ENCODE results near the gene OR52L1. TPM values are rescaled to one million over a fixed set of nuclear protein-coding genes. Genes with fewer than 3 reads are reported as not detected.
"Not testable (repeated sequence)": the region's sequence is repeated elsewhere in the genome, so short reads cannot be mapped to it uniquely, and the experiment has no call there.

Gene OR52L1
- not detected for polyA plus RNA-seq (ENCODE audit: insufficient read length in 3 of 3)

DNA sequence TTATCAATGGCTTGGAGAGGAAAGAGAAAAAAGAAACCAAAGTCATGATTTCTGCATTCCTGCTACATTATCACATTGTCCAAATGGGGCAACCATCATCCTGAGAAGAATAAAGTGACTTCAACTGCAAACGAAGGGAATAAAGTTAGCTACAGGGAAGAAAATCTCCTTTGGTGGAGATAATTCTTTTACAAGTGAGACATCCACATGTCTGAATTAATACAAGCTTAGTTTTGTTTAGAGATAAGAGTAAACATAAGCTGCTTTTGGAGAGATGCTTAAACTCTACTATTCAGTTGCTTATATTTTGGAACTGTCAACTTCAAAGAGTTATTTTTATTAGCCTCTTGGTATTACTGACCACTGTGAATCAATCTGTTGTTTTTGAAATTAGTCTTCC, at the start of gene OR52L1:
OR52L1 (minus strand) TSS at position 101 of the 400 bp plus-strand sequence; CDS start at position 46, 55 bp downstream.
- DNase-seq (ENCODE audit: low read depth in 3 of 3, low spot score in 2 of 3), result no peak

DNA sequence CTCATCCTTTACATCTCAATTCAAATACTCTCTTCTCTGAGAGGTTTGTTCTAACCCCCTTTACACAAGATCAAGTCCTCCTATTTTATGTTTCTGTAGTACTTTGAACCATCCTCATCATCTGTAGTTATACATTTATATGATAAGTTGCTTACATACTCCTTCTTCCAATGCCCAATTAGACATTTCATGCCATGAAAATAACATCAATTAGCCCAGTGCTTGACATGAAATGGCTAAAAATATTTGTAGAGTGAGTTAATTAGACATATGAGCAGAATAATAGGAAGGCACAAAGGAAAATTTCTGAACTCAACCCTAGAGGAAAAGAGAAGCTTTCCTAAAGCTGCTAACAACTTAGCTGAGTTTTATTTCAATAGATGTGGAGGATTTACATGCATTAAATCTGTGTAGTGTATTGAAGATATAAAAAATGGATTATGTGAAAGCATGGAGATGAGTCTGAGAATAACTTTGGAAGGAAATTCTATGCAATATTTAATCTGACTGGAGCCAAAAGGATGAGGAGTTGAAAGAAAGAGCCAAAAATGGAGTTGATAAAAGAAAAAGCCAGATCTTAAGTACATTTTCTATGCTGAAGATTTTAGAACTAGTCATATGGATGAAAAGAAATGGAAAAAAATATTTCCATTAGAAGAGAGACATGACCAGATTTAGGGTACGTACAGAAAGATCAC, 44.1 kb upstream of the OR52L1 start, which contains the start of gene OR56A1:
OR56A1 (minus strand) TSS at position 51 of the 698 bp plus-strand sequence. CDS start 3,066 bp downstream, outside the sequence.
- DNase-seq (ENCODE audit: low read depth in 3 of 3, low spot score in 2 of 3), result no peak

DNA sequence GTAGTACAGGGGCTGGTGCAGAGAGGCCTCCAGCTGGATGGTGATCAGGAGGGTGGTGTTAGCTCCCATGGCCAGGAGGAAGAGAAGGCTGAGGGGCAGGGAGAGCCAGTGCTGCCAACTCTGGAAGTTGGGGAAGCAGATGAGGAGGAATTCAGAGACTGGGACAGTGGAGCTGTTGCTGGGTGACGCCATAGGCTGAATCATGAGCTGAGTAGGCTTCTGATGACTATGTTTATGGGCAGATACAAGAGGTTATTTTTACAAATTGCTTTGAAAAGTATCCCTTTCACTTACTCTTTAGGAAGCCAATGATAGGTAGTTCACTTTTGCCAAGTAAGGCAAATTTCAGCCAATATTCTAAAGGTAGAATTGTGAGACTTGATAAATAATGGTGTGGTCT, 40.7 kb upstream of the OR52L1 start:
- no peak for DNase-seq (ENCODE audit: low read depth in 3 of 3, low spot score in 2 of 3)

DNA sequence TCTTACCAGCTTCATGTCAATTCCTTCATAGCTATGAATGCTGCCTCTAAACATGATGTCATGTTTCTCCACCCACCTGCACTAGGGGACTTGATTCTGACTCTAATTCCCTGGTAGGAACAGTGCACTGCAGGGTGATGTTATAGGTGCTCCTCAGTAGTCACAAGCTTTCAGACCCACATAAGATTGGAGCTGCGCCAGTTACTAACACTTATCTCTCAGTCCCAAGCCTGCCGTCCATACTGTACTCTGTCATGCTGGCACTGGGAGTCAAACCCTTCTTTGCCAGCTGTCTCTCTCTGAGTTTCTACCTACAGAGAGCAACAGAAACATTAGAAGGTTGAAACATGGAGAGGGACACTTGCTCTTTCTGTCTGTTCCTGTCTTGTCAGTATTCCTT, 38.3 kb upstream of the OR52L1 start:
- DNase-seq (ENCODE audit: low read depth in 3 of 3, low spot score in 2 of 3), result no peak

DNA sequence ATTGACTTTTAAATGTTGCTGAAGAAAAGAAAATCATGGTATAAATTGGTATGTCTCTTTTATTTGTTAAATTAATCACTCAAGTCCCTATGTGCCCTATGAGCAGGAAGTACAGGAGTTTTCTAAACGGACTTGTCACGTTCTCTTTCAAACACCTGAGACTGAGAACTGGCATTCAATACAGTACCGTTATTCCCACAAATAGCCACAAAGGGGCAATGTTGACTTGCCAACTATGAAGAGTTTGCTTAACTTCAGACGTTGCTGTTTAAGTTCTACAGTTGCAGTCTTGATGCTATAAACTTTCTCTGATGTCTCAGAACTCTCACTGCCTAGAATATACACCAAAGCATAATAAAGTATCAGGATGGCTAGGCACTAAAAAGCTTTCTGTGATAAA, 36.2 kb upstream of the OR52L1 start:
- DNase-seq (ENCODE audit: low read depth in 3 of 3, low spot score in 2 of 3), result peak; percentile 6 to 19 (median 12)

DNA sequence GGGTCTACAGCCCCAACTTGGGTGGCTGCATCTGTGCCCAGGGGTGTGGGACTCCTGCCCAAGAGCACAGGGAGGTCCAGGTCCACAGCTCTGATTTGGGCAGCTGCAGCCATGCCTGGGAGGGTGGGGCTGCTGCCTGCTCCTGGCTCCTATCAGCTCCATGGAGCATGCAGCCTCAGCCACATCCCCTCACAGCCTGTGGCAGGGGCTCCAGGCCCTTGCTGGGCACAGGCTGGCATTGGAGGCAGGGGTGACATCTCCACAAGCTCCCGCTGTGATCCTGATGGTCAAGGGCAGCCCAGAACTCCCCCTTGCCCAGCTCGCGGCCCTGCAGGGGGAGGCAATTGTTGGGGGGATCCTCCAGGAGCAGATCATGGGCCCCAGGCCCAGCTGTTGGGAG, 26.3 kb upstream of the OR52L1 start:
- no peak for DNase-seq (ENCODE audit: low read depth in 3 of 3, low spot score in 2 of 3)

DNA sequence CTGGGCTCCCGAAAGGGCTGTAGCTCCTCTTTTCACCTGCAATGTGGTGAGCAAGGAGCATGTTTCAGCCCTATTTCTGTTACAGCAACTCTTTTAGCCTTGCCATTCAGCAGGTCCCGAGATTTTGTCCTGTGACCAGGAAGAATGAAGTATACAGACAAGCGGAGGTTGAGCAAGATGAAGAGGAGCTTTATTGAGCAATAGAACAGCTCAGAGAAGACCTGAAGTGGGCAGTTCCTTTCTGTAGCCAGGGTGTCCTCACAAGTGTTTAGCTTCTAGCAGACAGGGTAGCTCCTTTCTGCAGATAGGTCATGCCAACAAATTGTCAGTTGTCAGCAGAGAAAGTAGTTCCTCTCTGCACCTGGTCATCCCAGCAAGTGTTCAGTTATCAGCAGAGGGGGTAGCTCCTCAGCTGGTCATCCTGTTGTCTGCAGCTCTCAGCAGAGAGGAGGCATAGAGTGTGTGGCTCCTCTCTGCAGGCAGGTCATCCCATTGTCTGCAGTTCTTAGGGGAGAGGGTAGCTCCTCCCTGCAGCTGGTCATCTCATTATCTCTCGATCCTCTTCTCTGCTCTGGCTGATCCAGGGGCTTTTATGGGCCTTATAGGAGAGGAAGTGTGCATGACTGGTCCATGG, 25.4 kb upstream of the OR52L1 start:
- DNase-seq (ENCODE audit: low read depth in 3 of 3, low spot score in 2 of 3), result no peak

DNA sequence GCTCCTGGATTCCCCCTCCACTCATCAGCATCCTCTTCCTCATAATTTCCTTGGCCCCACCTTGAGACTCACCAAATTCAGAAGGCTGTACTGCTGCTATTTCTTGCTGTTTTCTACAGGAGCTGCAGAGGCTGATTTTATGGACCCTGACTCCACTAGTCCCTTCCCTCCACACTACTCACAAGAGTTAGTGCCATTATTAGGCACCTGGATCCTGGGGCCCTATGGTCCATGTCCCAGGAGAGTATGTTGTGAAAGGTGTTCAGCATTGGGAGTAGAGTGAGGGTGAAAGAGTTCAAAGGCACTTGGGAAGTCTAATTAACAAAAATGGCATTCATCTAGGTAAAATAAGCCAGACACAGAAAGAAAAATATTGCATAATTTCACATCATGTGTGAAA, 20.1 kb upstream of the OR52L1 start, which contains the start of gene OR56A4:
OR56A4 (minus strand) TSS at position 101 of the 400 bp plus-strand sequence. CDS start 3,954 bp downstream, outside the sequence.
- no peak for DNase-seq (ENCODE audit: low read depth in 3 of 3, low spot score in 2 of 3)

DNA sequence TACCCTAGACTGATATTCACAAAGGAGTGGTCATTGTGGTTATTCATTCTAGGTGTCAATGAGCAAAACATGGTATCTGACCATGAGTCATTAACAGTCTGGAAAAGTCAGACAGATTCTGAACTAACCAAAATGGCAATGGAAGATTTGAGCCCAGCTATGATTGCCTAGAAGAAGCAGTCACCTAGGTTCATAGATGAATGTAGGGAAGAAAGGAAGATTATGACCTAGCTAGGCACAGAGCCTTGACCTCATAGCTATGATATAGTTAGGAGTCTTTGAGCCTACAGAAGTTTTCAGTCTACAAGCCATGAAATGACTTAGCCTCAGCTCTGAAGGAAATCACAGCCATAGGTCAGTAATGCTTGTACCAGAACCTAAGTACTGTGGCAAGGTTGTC, 19.6 kb upstream of the OR52L1 start:
- no peak for DNase-seq (ENCODE audit: low read depth in 3 of 3, low spot score in 2 of 3)

DNA sequence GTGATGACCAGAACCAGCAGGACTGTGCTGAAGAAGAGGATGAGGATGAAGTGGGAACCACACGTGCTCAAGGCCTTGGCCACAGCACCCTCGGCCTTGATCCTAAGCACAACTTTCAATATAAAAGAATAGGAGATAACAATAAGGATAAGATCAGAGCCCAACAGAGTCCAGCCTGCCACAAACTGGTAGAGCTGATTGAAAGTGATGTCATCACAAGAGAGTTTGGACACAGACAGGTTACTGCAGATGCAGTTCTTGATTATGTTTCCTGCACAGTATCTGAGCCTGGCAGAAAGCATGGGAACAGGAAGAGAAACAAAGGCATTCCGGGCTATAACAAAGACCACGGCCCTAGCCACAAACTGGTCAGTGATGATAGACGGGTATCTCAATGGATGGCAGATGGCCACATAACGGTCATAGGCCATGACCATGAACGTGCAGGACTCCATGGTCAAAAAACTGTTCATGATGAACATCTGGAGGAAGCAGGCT, 15.5 kb upstream of the OR52L1 start:
- DNase-seq (ENCODE audit: low read depth in 3 of 3, low spot score in 2 of 3), result no peak

DNA sequence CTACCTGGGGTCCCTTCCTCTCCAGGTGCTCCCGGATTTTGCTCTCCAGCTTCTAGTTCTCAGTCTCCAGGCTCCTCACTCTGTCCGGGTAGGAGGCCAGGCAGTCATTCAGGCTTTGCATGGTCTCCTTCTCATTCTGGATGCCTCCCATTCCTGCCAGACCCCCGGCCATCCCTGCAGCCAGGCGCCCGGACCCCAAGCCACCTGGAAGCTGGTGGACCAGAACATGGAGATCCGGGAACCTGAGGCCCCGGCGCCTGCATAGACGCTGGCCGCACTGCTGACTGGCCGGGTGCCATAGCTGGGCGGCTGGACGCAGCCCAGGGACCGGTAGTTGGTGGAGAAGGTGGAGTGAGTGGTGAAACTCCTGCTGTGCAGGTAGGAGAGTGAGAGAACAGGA, 8.0 kb upstream of the OR52L1 start:
- no peak for DNase-seq (ENCODE audit: low read depth in 3 of 3, low spot score in 2 of 3)

DNA sequence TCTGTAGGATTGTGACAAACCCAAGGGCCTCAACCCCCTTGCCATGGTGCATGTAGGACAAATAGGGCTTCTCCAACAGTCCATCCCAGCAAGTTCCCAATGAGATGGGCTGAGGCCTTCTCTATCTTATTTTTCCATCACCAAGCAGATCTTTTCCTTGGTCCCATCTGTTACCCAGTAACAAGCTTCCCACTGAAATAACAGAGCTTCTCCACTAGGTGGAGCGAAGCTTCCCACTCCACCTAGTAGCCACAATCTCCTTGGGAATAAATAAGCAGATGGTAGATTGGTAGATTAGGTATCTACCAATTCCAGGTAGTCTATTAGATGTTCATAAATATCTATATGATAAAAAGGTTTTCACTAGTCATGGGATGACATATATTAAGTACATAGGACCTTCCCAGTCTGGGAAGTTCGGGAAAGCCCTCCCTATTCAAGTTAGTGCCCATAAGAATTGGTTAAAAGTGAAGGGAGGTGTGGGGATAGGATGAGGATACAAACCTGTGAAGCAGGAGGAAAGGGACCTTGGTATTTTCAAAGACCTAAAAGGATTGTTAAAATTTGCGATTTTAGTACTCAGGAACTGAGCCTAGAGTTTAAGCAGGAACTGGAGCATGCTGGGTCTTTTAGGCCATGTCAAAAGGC, 5.9 kb upstream of the OR52L1 start:
- no peak for DNase-seq (ENCODE audit: low read depth in 3 of 3, low spot score in 2 of 3)

DNA sequence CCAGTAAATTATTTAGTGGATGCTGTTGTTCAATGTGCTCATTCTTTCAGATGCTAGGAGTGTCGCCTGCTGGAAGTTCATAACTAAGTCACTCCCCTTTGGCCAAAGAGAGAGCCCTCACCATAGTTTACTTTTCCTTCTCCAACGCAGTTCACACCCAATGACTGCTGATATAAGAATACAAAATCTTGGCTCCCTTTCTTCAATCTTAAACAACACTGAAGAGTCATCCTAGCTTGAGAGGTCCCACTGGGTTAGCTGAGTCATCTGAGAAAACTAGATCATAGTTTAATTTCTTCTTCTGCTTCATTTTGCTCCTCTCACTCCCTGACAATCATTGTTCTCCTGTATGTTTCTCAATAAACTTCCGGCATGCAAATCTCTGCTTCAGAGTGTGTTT, 5.4 kb upstream of the OR52L1 start:
- no peak for DNase-seq (ENCODE audit: low read depth in 3 of 3, low spot score in 2 of 3)

DNA sequence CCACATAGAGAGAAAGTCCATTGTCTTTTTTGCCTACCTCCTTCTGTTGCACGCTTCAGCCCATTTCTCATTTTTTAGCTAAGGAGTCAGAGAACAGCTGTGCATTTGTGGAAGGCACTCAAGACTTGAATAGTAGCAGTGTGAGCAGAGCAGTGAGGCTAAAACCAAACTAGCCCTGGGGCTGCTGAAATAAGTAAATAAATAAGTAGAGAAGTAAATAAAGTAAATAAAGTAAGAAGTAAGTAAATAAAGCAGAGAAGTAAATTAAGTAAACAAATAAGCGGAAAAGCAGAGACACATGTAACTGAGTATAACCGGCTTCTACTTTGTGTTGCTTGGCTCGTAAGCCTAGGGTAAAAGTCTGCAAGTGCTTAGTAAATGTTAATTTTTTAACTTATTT, 2.4 kb upstream of the OR52L1 start:
- no peak for DNase-seq (ENCODE audit: low read depth in 3 of 3, low spot score in 2 of 3)

DNA sequence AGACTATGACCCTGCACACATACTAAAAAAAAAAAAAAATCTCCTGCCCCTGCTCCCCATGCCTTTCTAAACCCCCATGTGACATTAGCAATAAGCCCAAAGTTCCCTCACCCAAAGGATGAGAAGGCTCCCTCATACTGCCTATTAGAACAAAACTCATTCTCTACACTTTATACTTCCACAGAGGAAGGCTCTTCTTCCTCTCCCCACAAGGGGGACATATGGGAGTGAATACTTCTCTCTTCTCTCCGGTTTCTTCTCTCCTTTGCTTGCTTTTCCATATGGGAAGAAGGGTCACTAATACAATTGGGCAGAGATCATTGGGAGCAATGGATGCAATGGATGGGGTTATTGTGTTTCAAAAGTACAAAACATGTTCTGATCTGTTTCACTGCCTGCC, 3.3 kb downstream of the OR52L1 start:
- no peak for DNase-seq (ENCODE audit: low read depth in 3 of 3, low spot score in 2 of 3)

DNA sequence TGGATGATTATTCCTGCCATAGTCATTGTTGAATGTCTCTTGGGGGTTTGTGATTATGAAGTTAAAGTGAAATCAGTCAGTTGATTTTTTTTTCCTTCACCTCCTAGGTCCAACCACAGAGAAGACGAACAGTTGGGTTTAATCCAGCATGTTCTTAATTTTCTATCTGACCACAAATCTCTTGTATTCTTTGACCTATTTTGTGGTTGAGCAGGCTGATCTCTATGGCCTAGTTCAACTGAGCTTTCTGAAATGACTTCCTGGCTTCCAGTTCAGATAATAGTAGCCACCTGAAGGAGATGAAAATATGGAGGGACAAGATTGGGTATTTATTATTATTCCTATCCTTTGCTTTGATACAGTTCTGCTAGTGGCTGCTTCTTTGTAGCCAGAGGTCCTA, 13.3 kb downstream of the OR52L1 start:
- no peak for DNase-seq (ENCODE audit: low read depth in 3 of 3, low spot score in 2 of 3)

DNA sequence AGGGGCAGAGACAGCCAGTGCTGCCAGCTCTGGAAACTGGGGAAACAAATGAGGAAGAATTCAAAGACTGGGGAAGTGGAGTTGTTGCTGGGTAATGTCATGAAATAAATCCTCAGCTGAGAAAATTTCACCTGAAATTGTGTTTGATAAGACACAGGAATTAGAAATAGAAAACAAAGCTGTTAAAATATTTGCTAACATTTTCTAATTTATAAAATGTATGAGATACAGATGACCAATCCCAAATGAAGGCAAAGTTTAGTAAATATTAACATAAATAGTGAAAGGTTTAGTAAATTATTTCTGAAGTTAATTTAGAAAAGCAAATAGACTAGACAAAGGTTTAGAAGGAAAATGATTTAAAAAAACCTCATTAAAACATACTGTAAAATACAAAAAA, 18.4 kb downstream of the OR52L1 start, which contains the start of gene OR56A5:
OR56A5 (minus strand) TSS at position 101 of the 400 bp plus-strand sequence; CDS start at position 101, 0 bp downstream.
- no peak for DNase-seq (ENCODE audit: low read depth in 3 of 3, low spot score in 2 of 3)

DNA sequence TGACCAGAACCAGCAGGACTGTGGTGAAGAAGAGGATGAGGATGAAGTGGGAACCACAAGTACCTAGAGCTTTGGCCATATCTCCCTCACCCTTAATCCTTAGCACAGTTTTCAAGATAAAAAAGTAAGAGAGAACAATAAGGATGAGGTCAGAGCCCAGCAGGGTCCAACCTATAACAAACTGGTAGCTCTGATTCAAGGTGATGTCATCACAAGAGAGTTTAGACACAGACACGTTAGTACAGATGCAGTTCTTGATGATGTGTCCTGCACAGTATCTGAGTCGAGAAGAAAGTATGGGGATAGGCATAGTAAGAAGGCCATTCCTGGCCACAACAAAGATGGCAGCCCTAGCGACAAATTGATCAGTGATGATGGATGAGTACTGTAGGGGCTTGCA, 19.1 kb downstream of the OR52L1 start:
- no peak for DNase-seq (ENCODE audit: low read depth in 3 of 3, low spot score in 2 of 3)

DNA sequence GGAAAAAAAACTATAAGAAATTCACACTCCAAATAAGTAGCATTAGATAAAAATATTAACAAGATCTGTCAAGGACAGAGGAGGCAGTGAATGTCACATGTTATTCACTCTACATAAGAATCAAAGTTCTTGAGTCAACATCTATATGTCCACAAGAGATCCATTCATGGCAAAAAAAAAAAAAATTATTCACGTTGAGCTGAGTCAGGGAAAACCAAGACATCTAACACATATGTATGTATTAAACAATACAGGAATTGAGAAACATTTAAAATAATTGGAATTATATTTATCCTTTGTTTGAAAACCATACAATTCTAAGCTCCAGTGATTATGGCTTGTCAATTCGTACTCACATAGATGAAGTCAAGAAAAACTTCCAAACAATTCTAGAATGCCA, 19.8 kb downstream of the OR52L1 start:
- no peak for DNase-seq (ENCODE audit: low read depth in 3 of 3, low spot score in 2 of 3)

DNA sequence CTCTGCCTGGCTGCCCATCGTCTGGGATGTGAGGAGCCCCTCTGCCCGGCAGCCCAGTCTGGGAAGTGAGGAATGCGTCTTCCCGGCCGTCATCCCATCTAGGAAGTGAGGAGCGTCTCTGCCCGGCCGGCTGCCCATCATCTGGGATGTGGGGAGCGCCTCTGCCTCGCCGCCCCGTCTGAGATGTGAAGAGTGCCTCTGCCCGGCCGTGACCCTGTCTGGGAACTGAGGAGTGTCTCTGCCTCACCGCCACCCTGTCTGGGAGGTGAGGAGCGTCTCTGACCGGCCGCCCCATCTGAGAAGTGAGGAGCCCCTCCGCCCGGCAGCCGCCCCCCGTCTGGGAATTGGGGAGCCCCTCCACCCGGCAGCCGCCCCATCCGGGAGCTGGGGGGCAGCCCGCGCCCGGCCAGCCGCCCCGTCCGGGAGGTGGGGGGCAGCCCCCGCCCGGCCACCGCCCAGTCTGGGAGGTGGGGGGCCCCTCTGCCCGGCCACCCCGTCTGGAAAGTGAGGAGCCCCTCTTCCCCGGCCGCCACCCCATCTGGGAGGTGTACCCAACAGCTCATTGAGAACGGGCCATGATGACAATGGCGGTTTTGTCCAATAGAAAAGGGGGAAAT, 26.0 kb downstream of the OR52L1 start:
- DNase-seq (ENCODE audit: low read depth in 3 of 3, low spot score in 2 of 3), result not testable (repeated sequence)

DNA sequence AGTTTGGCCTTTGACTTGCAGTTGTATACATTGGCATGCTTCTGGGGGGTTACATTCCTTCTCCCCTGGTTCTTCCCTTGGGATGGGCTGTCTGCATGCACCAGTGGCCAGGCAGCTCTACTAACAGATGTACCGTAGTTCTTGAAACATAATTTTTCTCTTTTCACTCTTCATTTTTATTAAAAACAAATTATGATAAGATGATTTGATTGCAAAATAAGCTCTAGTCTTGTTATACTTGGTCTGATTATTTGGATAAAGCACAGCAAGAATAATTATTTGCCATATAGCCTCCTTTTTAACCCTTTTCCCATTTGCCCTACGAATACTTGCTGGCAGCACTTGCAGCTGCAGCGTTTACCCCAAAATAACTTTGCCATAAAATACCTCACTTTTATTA, 31.2 kb downstream of the OR52L1 start:
- no peak for DNase-seq (ENCODE audit: low read depth in 3 of 3, low spot score in 2 of 3)

Measured in right renal cortex interstitium (tissue), 3 donors.